H9 (cell line): Measurements from ENCODE around the gene EIF1AD. TPM values are rescaled to one million over a fixed set of nuclear protein-coding genes. Genes with fewer than 3 reads are reported as not detected.

Source experiments
- DNase-seq: peaks from one replicate; pipeline ENCODE4 v3.0.0-alpha.2; 2017
- H2AFZ ChIP-seq: one replicate; pipeline ENCODE4 v1.6.1; 2013; ENCODE audit warnings: mild to moderate bottlenecking, low read length, control low read depth, moderate library complexity
- H2AK5ac ChIP-seq: 2 replicates; pipeline ENCODE4 v1.6.1; 2013; ENCODE audit warnings: low read length, control low read depth, mixed read lengths; ENCODE audit not compliant: insufficient read length
- H2BK120ac ChIP-seq: one replicate; pipeline ENCODE4 v1.6.1; 2013; ENCODE audit warnings: low read depth, mild to moderate bottlenecking, low read length, control low read depth, inconsistent platforms; ENCODE audit not compliant: poor library complexity, severe bottlenecking
- H2BK12ac ChIP-seq: 2 replicates; pipeline ENCODE4 v1.6.1; 2013; ENCODE audit warnings: low read length, control low read depth, mixed read lengths, low read depth; ENCODE audit not compliant: insufficient read length
- H2BK15ac ChIP-seq: 2 replicates; pipeline ENCODE4 v1.6.1; 2013; ENCODE audit warnings: low read depth, low read length, control low read depth
- H2BK20ac ChIP-seq: one replicate; pipeline ENCODE4 v1.6.1; 2013; ENCODE audit warnings: low read depth, mild to moderate bottlenecking, low read length, control low read depth, inconsistent platforms; ENCODE audit not compliant: poor library complexity, severe bottlenecking
- H2BK5ac ChIP-seq: 2 replicates; pipeline ENCODE4 v1.6.1; 2013; ENCODE audit warnings: low read length, control low read depth, mixed read lengths; ENCODE audit not compliant: insufficient read length
- H3K14ac ChIP-seq: 2 replicates; pipeline ENCODE4 v1.6.1; 2013; ENCODE audit warnings: low read length, control low read depth; ENCODE audit not compliant: insufficient read depth
- H3K18ac ChIP-seq: 2 replicates; pipeline ENCODE4 v1.6.1; 2013; ENCODE audit warnings: low read depth, mild to moderate bottlenecking, mixed read lengths, low read length, control low read depth; ENCODE audit not compliant: insufficient read length
- H3K23ac ChIP-seq: 2 replicates; pipeline ENCODE4 v1.6.1; 2013; ENCODE audit warnings: low read length, control low read depth, mixed read lengths, low read depth; ENCODE audit not compliant: insufficient read length
- H3K23me2 ChIP-seq: 2 replicates; pipeline ENCODE4 v1.6.1; 2013; ENCODE audit warnings: low read depth, mild to moderate bottlenecking, mixed read lengths, low read length, control low read depth; ENCODE audit not compliant: insufficient read length, poor library complexity, severe bottlenecking
- H3K27ac ChIP-seq: 2 replicates; pipeline ENCODE4 v1.5.1; 2013; ENCODE audit warnings: low read length, control low read depth, mixed read lengths, low read depth; ENCODE audit not compliant: insufficient read length
- H3K27me3 ChIP-seq: 2 replicates; pipeline ENCODE4 v1.6.1; 2013; ENCODE audit warnings: low read length, control low read depth, inconsistent platforms; ENCODE audit not compliant: insufficient read depth
- H3K4ac ChIP-seq: 2 replicates; pipeline ENCODE4 v1.6.1; 2013; ENCODE audit warnings: low read depth, mild to moderate bottlenecking, control low read depth, inconsistent platforms, low read length, moderate library complexity
- H3K4me1 ChIP-seq: 2 replicates; pipeline ENCODE4 v1.6.1; 2013; ENCODE audit warnings: low read length, control low read depth, inconsistent platforms; ENCODE audit not compliant: insufficient read depth
- H3K4me2 ChIP-seq: 2 replicates; pipeline ENCODE4 v1.6.1; 2013; ENCODE audit warnings: low read length, control low read depth, mixed read lengths; ENCODE audit not compliant: insufficient read length, insufficient read depth
- H3K56ac ChIP-seq: 2 replicates; pipeline ENCODE4 v1.6.1; 2013; ENCODE audit warnings: low read depth, mild to moderate bottlenecking, mixed read lengths, low read length, control low read depth; ENCODE audit not compliant: insufficient read length
- H3K79me1 ChIP-seq: 2 replicates; pipeline ENCODE4 v1.6.1; 2013; ENCODE audit warnings: low read depth, mild to moderate bottlenecking, moderate library complexity, low read length, control low read depth, inconsistent platforms; ENCODE audit not compliant: insufficient read depth, poor library complexity, severe bottlenecking
- H3K79me2 ChIP-seq: 2 replicates; pipeline ENCODE4 v1.6.1; 2013; ENCODE audit warnings: low read length, control low read depth, inconsistent platforms; ENCODE audit not compliant: insufficient read depth
- H3K9ac ChIP-seq: 2 replicates; pipeline ENCODE4 v1.6.1; 2013; ENCODE audit warnings: low read length, control low read depth, mixed read lengths; ENCODE audit not compliant: insufficient read length; ENCODE audit errors: extremely low read depth
- H3K9me3 ChIP-seq: one replicate; pipeline ENCODE4 v1.6.1; 2013; ENCODE audit warnings: low read depth, low read length, inconsistent platforms; ENCODE audit not compliant: control insufficient read depth
- H3T11ph ChIP-seq: one replicate; pipeline ENCODE4 v1.6.1; 2013; ENCODE audit warnings: mild to moderate bottlenecking, low read length, control low read depth, inconsistent platforms
- H4K20me1 ChIP-seq: one replicate; pipeline ENCODE4 v1.6.1; 2013; ENCODE audit not compliant: control insufficient read depth, insufficient read length, insufficient read depth
- H4K5ac ChIP-seq: 2 replicates; pipeline ENCODE4 v1.6.1; 2013; ENCODE audit warnings: low read depth, mild to moderate bottlenecking, mixed read lengths, low read length, control low read depth; ENCODE audit not compliant: insufficient read length
- H4K8ac ChIP-seq: replicated peaks from 2 replicates; pipeline ENCODE4 v1.6.1; 2013; ENCODE audit warnings: low read length, control low read depth, mixed read lengths, low read depth; ENCODE audit not compliant: insufficient read length
- H4K91ac ChIP-seq: 2 replicates; pipeline ENCODE4 v1.6.1; 2013; ENCODE audit warnings: low read depth, mild to moderate bottlenecking, moderate library complexity, mixed read lengths, low read length, control low read depth; ENCODE audit not compliant: insufficient read length
- H3K27ac Mint-ChIP-seq, 3 experiments: 2 replicates in 2 of 3; 3 replicates in 1 of 3; pipeline ENCODE4 v1.8.0; 2020 to 2021; ENCODE audit warnings: mixed read lengths in 3 of 3, mild to moderate bottlenecking in 1 of 3, moderate library complexity in 1 of 3
- H3K27me3 Mint-ChIP-seq: 2 replicates; pipeline ENCODE4 v1.8.0; 2021; ENCODE audit warnings: low read depth, mild to moderate bottlenecking, moderate library complexity, mixed read lengths
- H3K36me3 Mint-ChIP-seq, 3 experiments: 2 replicates in 2 of 3; 3 replicates in 1 of 3; pipeline ENCODE4 v1.8.0; 2020 to 2021; ENCODE audit warnings: low read depth in 3 of 3, mixed read lengths in 3 of 3; ENCODE audit not compliant: insufficient read depth in 1 of 3
- H3K4me1 Mint-ChIP-seq, 2 experiments: 2 replicates each; pipeline ENCODE4 v1.8.0; 2020; ENCODE audit warnings: mixed read lengths in 2 of 2
- H3K4me3 Mint-ChIP-seq, 2 experiments: 2 replicates in 1 of 2; 3 replicates in 1 of 2; pipeline ENCODE4 v1.8.0; 2020 to 2021; ENCODE audit warnings: mild to moderate bottlenecking in 2 of 2, mixed read lengths in 2 of 2, moderate library complexity in 1 of 2
- H3K9me3 Mint-ChIP-seq, 2 experiments: 2 replicates in 1 of 2; 3 replicates in 1 of 2; pipeline ENCODE4 v1.8.0; 2020; ENCODE audit warnings: mild to moderate bottlenecking in 2 of 2, mixed read lengths in 2 of 2, moderate library complexity in 1 of 2
- CTCF ChIP-seq: fragments of 200-600 bp; sonication (generic); conservative IDR thresholded peaks from 3 replicates; pipeline ENCODE4 v1.8.0; 2021; ENCODE audit warnings: antibody characterized with exemption, mild to moderate bottlenecking
- WGBS: extraction: QIAGEN DNeasy Blood & Tissue Kit; methylation state at CpG from one replicate; pipeline ENCODE4 v1.1.7; 2013; ENCODE audit warnings: missing lambda C conversion rate, low lambda C conversion rate, mixed read lengths; ENCODE audit not compliant: insufficient read length; ENCODE audit errors: extremely low coverage; 5-methylcytosine and 5-hydroxymethylcytosine counted together
- total RNA-seq: library from RNA; stranded (reverse); gene quantifications from 2 replicates; pipeline ENCODE4 v1.2.1, GENCODE V29; 2021

EIF1AD gene
- total RNA-seq, 1 experiment from 2014 or later: 46.7 TPM

GRCh38 chr11:66012371-66012945, 10.5 kb upstream of the EIF1AD start:
- H3K4me1 Mint-ChIP-seq: peaks cover 8 to 20% of the 10 kb centered on the region in 2 experiments
- H2AK5ac ChIP-seq: no peak overlapping the region
- no CpG with 5 or more reads among the region's 12 CpGs for WGBS
- H3K27ac Mint-ChIP-seq: no peak overlapping the region
- no peak overlapping the region for H4K5ac ChIP-seq
- no peak for DNase-seq
- no peaks in the 10 kb centered on the region for H3K36me3 Mint-ChIP-seq
- H3K18ac ChIP-seq: no peak overlapping the region
- no peak for TF ChIP-seq CTCF
- H3K79me1 ChIP-seq: no peaks in the 10 kb centered on the region
- H2BK5ac ChIP-seq: no peak overlapping the region
- no peaks in the 10 kb centered on the region for H3K9me3 ChIP-seq
- H3K79me2 ChIP-seq: no peaks in the 10 kb centered on the region
- no peak overlapping the region for H2BK20ac ChIP-seq
- H2BK15ac ChIP-seq: no peak overlapping the region
- peaks cover 8% of the 10 kb centered on the region for H3K23me2 ChIP-seq
- no peak overlapping the region for H3K14ac ChIP-seq
- H3K4me1 ChIP-seq: no peaks in the 10 kb centered on the region
- no peaks in the 10 kb centered on the region; the same call in 1 of the 2 replicates for H3K27me3 Mint-ChIP-seq
- H3K56ac ChIP-seq: no peak overlapping the region
- peak overlapping the region; percentile 38 for H3K4me2 ChIP-seq
- H4K20me1 ChIP-seq: no peaks in the 10 kb centered on the region
- H3K9ac ChIP-seq: no peak overlapping the region
- no peak overlapping the region for H3K27ac ChIP-seq
- no peak overlapping the region for H3K4me3 Mint-ChIP-seq
- no peak overlapping the region for H4K91ac ChIP-seq
- no peak overlapping the region for H3K23ac ChIP-seq
- H2AFZ ChIP-seq: no peak overlapping the region
- H3T11ph ChIP-seq: no peak overlapping the region
- no peak overlapping the region for H4K8ac ChIP-seq
- no peaks in the 10 kb centered on the region for H3K9me3 Mint-ChIP-seq
- H3K27me3 ChIP-seq: peaks cover 4% of the 10 kb centered on the region; the same call in 1 of the 2 replicates
- no peak overlapping the region for H3K4ac ChIP-seq
- no peak overlapping the region for H2BK120ac ChIP-seq
- no peak overlapping the region for H2BK12ac ChIP-seq
